Endothelial cell of umbilical vein (primary cell): Measurements from ENCODE around the gene SAT2. TPM values are rescaled to one million over a fixed set of nuclear protein-coding genes. Genes with fewer than 3 reads are reported as not detected.
A peak's percentile ranks its signal among the peaks of the same experiment; 100 is the strongest.

ENCODE experiments used
- BruUV-seq: library from RNA; stranded (reverse); fragments of 400-500 nt; replicated peaks from 2 replicates; lab custom pipeline; 2021; lab: Mats Ljungman, UMichigan
- CTCF ChIA-PET: fragments of 300-600, 350-600 bp; sonication (Branson Sonifier 250); formaldehyde crosslinking; loops from one replicate; lab custom pipeline; 2021; ENCODE audit warnings: antibody characterized with exemption, inconsistent platforms; lab: Charles Lee
- POLR2A ChIA-PET: fragments of 300-600, 350-600 bp; sonication (Branson Sonifier 250); formaldehyde crosslinking; loops from one replicate; lab custom pipeline; 2021; ENCODE audit warnings: antibody characterized with exemption, inconsistent platforms; lab: Charles Lee
- DNase-seq: peaks from one replicate; pipeline ENCODE4 v3.0.0-alpha.2; 2011; ENCODE audit warnings: low read depth, low spot score
- FAIRE-seq: peaks from 2 replicates; lab custom pipeline; 2011; peaks lifted over from hg19 to GRCh38; lab: Jason Lieb, UNC
- H2AFZ ChIP-seq: 2 replicates; pipeline ENCODE4 v1.6.0; 2012; ENCODE audit warnings: low read depth, low read length, control low read depth, inconsistent platforms
- H3K27ac ChIP-seq: 2 replicates; pipeline ENCODE4 v1.5.1; 2011; ENCODE audit warnings: low read depth, mild to moderate bottlenecking, control low read depth, low read length, moderate library complexity; ENCODE audit not compliant: insufficient read depth
- H3K27me3 ChIP-seq, 2 experiments: 2 replicates each; pipeline versions ENCODE4 v1.6.0 to v1.6.1; 2011; ENCODE audit warnings: low read length in 2 of 2, mixed read lengths in 1 of 2; ENCODE audit not compliant: control insufficient read depth in 2 of 2, insufficient read depth in 2 of 2
- H3K36me3 ChIP-seq, 2 experiments: 2 replicates in 1 of 2; 3 replicates in 1 of 2; pipeline ENCODE4 v1.5.1; 2011; ENCODE audit warnings: low read length in 2 of 2, mild to moderate bottlenecking in 1 of 2, moderate library complexity in 1 of 2; ENCODE audit not compliant: control insufficient read depth in 2 of 2, insufficient read depth in 2 of 2; ENCODE audit errors: extremely low read depth in 1 of 2
- H3K4me1 ChIP-seq: 3 replicates; pipeline ENCODE4 v1.5.1; 2011; ENCODE audit warnings: mild to moderate bottlenecking, low read length; ENCODE audit not compliant: control insufficient read depth, insufficient read depth; ENCODE audit errors: extremely low read depth
- H3K4me2 ChIP-seq: 2 replicates; pipeline ENCODE4 v1.6.1; 2011; ENCODE audit warnings: low read length, control low read depth, mixed read lengths; ENCODE audit not compliant: insufficient read depth
- H3K4me3 ChIP-seq, 3 experiments: fragments of 200-600 bp in 1 of 3; sonication (generic), shearing (Covaris generic) in 1 of 3; replicated peaks in 1 of 3; 2 replicates each; pipeline ENCODE4 v1.5.1; 2011 to 2016; ENCODE audit warnings: control low read depth in 3 of 3, low read length in 3 of 3, mild to moderate bottlenecking in 2 of 3, inconsistent platforms in 1 of 3, low read depth in 1 of 3, moderate library complexity in 1 of 3; ENCODE audit not compliant: insufficient read depth in 1 of 3
- H3K79me2 ChIP-seq: 2 replicates; pipeline ENCODE4 v1.6.0; 2012; ENCODE audit warnings: low read length, inconsistent platforms; ENCODE audit not compliant: control insufficient read depth, insufficient read depth
- H3K9ac ChIP-seq: replicated peaks from 2 replicates; pipeline ENCODE3; 2011; ENCODE audit warnings: low read length, control low read depth; ENCODE audit not compliant: insufficient read depth; ENCODE audit errors: extremely low read depth
- H3K9me1 ChIP-seq: replicated peaks from 3 replicates; pipeline ENCODE4 v1.6.0; 2011; ENCODE audit warnings: mild to moderate bottlenecking, low read length; ENCODE audit not compliant: control insufficient read depth, insufficient read depth; ENCODE audit errors: extremely low read depth
- H3K9me3 ChIP-seq: replicated peaks from 2 replicates; pipeline ENCODE4 v1.5.1; 2012; ENCODE audit warnings: low read length, inconsistent platforms; ENCODE audit not compliant: control insufficient read depth, insufficient read depth
- H4K20me1 ChIP-seq: replicated peaks from 2 replicates; pipeline ENCODE3; 2011; ENCODE audit warnings: mild to moderate bottlenecking, low read length; ENCODE audit not compliant: control insufficient read depth, insufficient read depth; ENCODE audit errors: extremely low read depth
- EZH2 ChIP-seq: IDR thresholded peaks from 2 replicates; pipeline ENCODE4 v1.6.1; 2012; ENCODE audit warnings: borderline replicate concordance, low read depth, mild to moderate bottlenecking, moderate library complexity, low read length, inconsistent platforms; ENCODE audit not compliant: severe bottlenecking
- FOS ChIP-seq: IDR thresholded peaks from 2 replicates; pipeline ENCODE4 v1.6.1; 2011; ENCODE audit warnings: mild to moderate bottlenecking, low read length, moderate library complexity, borderline replicate concordance; ENCODE audit not compliant: insufficient read depth
- GATA2 ChIP-seq: IDR thresholded peaks from 2 replicates; pipeline ENCODE4 v1.7.0; 2011; ENCODE audit warnings: low read depth, mild to moderate bottlenecking, moderate library complexity, mixed read lengths, low read length; ENCODE audit not compliant: insufficient read length, insufficient read depth
- JUN ChIP-seq: IDR thresholded peaks from 2 replicates; pipeline ENCODE4 v1.6.1; 2011; ENCODE audit warnings: borderline replicate concordance, low read depth; ENCODE audit not compliant: insufficient read length, insufficient read depth
- MYC ChIP-seq: IDR thresholded peaks from one replicate; pipeline ENCODE4 v1.6.1; 2011; ENCODE audit warnings: mild to moderate bottlenecking, low read depth, low read length
- POLR2A ChIP-seq: IDR thresholded peaks from 2 replicates; pipeline ENCODE4 v1.6.1; 2012; ENCODE audit warnings: low read depth, mild to moderate bottlenecking, control low read depth, low read length
- POLR2AphosphoS5 ChIP-seq: IDR thresholded peaks from 2 replicates; pipeline ENCODE4 v1.6.1; 2012; ENCODE audit warnings: low read depth, mild to moderate bottlenecking, control low read depth, low read length, moderate library complexity; ENCODE audit not compliant: insufficient read depth
- dilution Hi-C: fragments of 300-500 bp; cut with MboI; formaldehyde crosslinking; loops from one replicate; pipeline ENCODE4 v1.15.0; 2019; ENCODE audit warnings: low sequenced_read_pairs; ENCODE audit not compliant: extremely low pct_ligation_motif_present
- intact Hi-C: fragments of 100-400 bp; cut with micrococcal nuclease; formaldehyde crosslinking; loops from one replicate; pipeline ENCODE4 v1.10.0; 2022
- polyA plus RNA-seq, 4 experiments: library from polyadenylated mRNA; depleted of rRNA in 3 of 4; stranded (reverse) in 3 of 4; unstranded in 1 of 4; fragments of >200 nt; gene quantifications; 2 replicates each; pipeline versions ENCODE4 v1.2.1 to v1.2.3, GENCODE V29; 2011 to 2012; ENCODE audit warnings: missing spikeins in 1 of 4
- total RNA-seq: library from RNA; stranded (reverse); gene quantifications from 2 replicates; pipeline ENCODE4 v1.2.3, GENCODE V29; 2021
- TF ChIP-seq, protein P1 (sequence below): IDR thresholded peaks from 2 replicates; pipeline ENCODE4 v1.6.1; 2011; ENCODE audit not compliant: insufficient read depth, insufficient read length
- TF ChIP-seq, protein P2 (sequence below), 2 donors: IDR thresholded peaks; 1 replicate in 1 of 2; 2 replicates in 1 of 2; pipeline ENCODE4 v1.5.1; 2011; ENCODE audit warnings: low read length in 2 of 2, mild to moderate bottlenecking in 2 of 2, moderate library complexity in 2 of 2, control low read depth in 1 of 2, inconsistent platforms in 1 of 2, low read depth in 1 of 2; ENCODE audit not compliant: insufficient read depth in 1 of 2; ENCODE audit errors: extremely low read depth in 1 of 2

The SAT2 gene
- total and polyA plus RNA-seq, 2 donors (not counting 3 experiments of a cell fraction or from before 2014, with no cell fraction given): 38.0 to 51.8 TPM

DNA sequence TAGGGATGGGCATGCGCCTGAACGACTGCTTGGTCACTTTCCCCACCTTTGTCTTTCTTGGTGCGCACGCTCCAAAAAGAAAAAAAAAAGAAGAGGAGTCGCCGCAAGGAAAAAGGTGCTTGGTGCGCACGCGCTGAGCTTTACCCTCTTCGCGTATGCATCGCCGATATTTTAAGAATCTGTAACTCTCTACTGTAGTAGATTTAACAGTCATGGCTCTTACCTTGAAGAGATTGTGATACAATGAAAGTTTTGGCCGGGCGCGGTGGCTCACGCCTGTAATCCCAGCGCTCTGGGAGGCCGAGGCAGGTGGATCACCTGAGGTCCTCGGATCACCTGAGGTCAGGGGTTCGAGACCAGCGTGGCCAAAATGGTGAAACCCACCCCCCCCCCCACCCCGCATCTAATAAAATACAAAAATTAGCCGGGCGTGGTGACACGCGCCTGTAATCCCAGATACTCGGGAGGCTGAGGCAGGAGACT is 12.3 kb downstream of the SAT2 start:
- no peaks in the 10 kb centered on the region for H3K36me3 ChIP-seq
- TF ChIP-seq POLR2AphosphoS5 (no peak), GATA2 (no peak), POLR2A (no peak), MYC (no peak), JUN (no peak), EZH2 (no peak), FOS (no peak)
- TF ChIP-seq, protein P1, sequence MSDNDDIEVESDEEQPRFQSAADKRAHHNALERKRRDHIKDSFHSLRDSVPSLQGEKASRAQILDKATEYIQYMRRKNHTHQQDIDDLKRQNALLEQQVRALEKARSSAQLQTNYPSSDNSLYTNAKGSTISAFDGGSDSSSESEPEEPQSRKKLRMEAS: no peak
- TF ChIP-seq, protein P2, sequence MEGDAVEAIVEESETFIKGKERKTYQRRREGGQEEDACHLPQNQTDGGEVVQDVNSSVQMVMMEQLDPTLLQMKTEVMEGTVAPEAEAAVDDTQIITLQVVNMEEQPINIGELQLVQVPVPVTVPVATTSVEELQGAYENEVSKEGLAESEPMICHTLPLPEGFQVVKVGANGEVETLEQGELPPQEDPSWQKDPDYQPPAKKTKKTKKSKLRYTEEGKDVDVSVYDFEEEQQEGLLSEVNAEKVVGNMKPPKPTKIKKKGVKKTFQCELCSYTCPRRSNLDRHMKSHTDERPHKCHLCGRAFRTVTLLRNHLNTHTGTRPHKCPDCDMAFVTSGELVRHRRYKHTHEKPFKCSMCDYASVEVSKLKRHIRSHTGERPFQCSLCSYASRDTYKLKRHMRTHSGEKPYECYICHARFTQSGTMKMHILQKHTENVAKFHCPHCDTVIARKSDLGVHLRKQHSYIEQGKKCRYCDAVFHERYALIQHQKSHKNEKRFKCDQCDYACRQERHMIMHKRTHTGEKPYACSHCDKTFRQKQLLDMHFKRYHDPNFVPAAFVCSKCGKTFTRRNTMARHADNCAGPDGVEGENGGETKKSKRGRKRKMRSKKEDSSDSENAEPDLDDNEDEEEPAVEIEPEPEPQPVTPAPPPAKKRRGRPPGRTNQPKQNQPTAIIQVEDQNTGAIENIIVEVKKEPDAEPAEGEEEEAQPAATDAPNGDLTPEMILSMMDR (IDR thresholded peaks at IDR 0.05; ENCODE audit: extremely low read depth in 1 of 2, insufficient read depth in 1 of 2, low read depth in 1 of 2, low read length in 2 of 2): no peak
- H3K27me3 ChIP-seq: no peaks in the 10 kb centered on the region
- ChIA-PET POLR2A (interaction anchor here (0.6 to 2.3 kb wide), 3 partner anchors 12 to 72 kb away, joined by 3 to 8 read pairs (median 7); partner anchors contain the start of genes SAT2, TP53 and WRAP53), CTCF (interaction anchor here (0.7 to 2.0 kb wide), 6 partner anchors 12 to 102 kb away, joined by 4 to 11 read pairs (median 5); partner anchors contain the start of genes DNAH2, MPDU1, SAT2 and TP53)
- BruUV-seq: no TSS peak
- H4K20me1 ChIP-seq: peaks cover 3% of the 10 kb centered on the region
- peak overlapping the region; percentile 70 for H3K4me2 ChIP-seq
- H3K9ac ChIP-seq: peak overlapping the region; percentile 29
- H3K9me3 ChIP-seq: no peaks in the 10 kb centered on the region
- intact Hi-C loops: loop anchor here (1.0 to 10.0 kb wide), 5 partner anchors 12 to 229 kb away; partner anchors contain the start of genes SAT2, SENP3 and WRAP53
- H3K4me1 ChIP-seq: peaks cover 24% of the 10 kb centered on the region
- DNase-seq (no peak), FAIRE-seq (no peak)
- H3K4me3 ChIP-seq: peak overlapping the region; percentile 10 to 61 (median 26)
- no peaks in the 10 kb centered on the region for H3K9me1 ChIP-seq
- H2AFZ ChIP-seq: peak overlapping the region; percentile 89
- dilution Hi-C loops: no loop called here
- H3K27ac ChIP-seq: peak overlapping the region; percentile 15
- peaks cover 39% of the 10 kb centered on the region for H3K79me2 ChIP-seq
